GM21737 (cell line): ENCODE measurements around the gene MRAS.

ENCODE experiments used
- ATAC-seq: cut with Tn5 transposase; IDR thresholded peaks from one replicate; pipeline ENCODE4 v1.9.1; 2021; ENCODE audit warnings: mild to moderate bottlenecking, moderate library complexity; ENCODE audit not compliant: unreplicated experiment

Gene MRAS

GRCh38 chr3:138384976-138385375, 36.6 kb downstream of the MRAS start:
- ATAC-seq: no peak

DNA sequence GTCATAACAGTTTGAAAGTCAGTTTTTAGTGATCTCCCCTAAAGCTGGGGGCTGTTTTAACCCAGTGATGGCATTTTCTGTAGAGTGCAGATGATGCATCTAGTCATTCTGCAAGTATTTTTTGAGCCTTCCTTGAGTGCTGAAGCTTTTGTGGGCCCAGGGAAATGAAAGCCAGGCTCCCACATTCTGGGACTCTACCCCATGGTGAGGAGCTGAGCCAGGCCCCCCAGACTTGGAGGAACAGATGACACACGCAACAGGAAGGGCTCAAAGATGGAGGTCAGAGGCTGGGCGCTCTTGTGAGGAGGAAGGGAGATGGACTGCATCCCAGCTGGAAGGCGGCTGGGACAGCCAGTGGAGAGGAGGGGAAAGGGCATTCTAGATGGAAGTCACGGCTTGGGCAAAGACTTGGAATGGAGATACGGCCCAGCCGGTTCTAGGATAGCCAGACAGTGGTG, 40.8 kb downstream of the MRAS start:
- no peak for ATAC-seq

GRCh38 chr3:138389841-138390581, 41.6 kb downstream of the MRAS start:
- no peak for ATAC-seq

GRCh38 chr3:138390582-138390932, 42.2 kb downstream of the MRAS start:
- ATAC-seq: no peak

- no peak for ATAC-seq
Observed at GRCh38 chr3:138394156-138394555, 45.8 kb downstream of the MRAS start.

DNA sequence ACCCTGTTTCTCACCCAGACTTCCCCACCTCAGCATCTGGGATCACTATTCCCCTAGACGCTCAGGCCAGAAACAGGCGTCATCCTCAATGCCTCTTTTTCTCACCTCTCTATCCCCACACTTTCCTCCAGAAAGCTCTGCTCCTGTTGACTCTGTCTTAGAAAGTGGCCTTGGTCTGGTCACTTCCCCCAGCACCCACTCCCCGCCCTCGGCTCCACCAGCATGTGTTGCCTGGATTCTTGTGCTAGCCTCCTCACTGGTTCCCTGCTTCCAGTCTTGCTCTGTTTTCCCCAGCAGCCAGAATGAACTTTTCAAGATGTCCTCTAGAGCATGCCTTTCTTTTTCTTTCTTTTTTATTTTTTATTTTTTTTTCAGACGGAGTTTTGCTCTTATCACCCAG, 46.3 kb downstream of the MRAS start:
- ATAC-seq: no peak

GRCh38 chr3:138395865-138396751, 47.7 kb downstream of the MRAS start:
- no peak for ATAC-seq

DNA sequence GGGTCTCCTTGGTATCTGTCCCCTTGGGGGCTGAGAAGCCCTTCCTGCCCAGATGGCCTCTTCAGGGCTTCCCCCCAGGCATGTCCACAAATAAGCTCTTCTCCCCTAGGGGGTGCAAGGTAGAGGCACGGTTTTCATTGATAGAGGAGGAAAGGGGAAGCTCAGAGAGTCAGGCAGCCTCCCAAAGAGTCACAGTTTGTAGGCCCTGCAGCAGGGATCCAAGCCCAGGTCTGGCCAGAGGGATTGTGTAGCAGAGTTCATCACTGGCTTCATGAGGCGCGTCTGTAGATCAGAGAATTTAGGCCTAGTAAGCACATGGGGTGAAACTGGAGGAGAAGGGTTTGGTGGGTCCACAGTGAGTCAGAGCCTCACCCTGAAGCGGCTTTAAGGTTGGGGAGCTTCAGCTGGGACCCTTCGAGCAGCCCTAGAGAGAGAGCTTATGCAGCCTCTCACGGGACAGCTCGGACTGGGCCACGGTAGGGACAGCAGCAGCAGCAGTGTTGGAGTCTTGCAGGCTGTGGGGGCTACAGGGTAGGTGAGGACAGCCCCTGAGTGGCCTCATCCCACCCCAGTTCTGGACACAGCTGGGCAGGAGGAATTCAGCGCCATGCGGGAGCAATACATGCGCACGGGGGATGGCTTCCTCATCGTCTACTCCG, 48.5 kb downstream of the MRAS start:
- no peak for ATAC-seq

DNA sequence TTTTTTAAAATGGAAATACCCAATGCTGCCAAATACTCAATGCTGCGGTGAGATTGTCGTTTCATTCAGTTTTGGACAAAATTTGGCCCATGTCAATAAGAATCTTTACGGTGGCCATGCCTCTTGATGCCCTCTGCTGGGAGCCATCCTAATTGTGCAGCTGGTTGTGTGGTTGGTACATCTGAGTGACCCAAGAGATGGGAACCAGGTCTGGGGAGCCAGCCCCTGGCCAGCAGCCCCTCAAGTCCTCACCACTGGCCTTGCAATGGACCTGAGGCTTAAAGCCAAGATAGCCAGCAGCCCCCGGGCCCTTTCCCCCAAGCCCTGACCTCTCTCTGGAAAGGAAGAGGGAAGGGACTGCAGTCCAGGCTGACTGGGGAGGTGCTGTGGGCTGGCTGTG, 49.6 kb downstream of the MRAS start:
- no peak for ATAC-seq

DNA sequence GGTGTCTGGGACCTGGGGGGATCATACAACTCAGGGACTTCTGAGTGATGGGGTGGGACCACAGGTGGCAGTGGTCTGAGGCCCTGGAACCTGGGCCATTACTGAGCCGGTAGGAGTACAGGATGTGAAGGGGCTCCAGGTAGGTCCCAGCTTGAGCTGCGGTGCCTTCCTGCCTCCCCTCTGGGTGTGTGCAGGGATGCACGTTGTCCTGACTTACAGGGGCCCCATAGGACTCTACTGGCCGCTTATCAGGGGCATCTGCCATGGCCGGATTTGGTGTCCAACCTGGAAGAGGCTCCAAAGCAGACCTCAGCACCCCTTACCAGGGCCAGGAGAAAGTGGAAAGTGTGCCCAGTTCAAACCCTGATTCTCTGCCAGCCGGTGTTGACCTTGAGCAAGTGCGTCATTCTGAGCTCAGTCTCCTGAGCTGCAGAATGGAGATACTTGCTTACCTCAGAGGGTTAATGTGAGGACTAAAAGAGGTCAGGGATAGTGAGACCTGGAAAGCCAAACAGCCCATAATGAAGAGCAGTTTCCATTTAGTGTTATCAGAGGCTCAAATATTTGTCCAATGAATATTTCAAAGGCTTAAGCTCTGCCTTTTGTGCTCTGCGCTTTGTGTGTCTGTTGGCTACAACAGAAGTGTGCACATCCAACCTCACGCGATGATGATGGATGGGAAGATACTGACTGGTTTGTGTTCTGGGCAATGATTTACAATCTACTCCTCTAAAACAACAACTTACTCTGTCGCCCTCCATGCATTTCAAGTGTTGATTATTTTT, 50.6 kb downstream of the MRAS start:
- no peak for ATAC-seq

DNA sequence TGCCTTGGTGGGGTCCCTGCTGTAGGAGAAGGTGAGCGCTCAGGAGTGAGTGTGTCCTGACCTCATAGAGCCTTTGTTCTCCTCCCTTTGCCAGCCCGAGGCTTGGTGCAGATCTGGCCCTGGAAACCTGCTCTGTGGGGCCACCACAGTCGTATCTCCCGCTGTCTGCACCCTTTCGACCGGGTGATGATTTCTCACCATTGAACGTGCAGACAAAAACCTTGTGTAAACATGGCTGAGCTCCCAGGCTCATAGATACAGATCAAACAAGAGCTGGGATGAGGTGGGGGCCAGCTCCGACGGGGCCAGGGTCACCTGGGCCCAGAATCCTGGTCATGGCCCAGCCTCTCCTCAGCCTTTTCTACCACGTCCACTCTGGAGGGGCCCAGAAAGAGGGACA, 51.4 kb downstream of the MRAS start:
- ATAC-seq: no peak

DNA sequence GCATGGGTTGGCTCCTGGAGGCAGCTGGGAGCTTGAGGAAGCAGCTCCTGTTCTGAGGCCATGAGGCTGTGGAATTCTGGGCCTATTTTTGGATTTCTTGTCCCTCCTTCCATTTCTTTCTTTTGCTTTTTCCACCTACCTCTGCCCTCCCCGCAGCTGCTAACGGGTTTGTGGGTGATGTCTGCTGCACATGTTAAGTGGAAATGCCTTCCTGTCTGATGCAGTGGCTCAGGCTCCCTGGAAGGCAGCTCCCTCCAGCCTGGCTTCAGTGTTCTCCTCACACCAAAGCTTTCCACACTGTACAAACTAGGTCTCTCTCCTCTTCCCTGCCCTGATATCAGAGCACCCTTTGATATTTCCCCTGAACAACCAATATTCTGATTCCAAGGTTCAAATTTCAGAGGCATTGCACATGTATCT, 52.3 kb downstream of the MRAS start:
- ATAC-seq: no peak

DNA sequence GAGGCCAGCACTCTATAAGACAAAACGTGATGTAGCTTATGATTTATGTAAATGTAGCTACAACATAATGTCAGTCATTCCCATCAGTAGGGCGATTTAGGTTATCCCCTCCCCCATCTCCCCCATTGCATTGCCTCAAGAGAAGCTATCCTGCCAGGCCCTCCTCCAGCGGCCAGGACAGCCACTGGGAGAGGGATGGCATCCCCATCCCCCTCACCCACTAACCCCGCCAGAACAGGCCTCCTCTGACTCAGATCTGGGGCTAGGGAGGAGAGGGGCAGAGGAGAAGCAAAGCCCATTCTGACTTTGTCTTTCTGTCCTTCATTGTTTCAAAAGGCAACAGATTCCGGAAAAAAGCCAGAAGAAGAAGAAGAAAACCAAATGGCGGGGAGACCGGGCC, 53.5 kb downstream of the MRAS start:
- ATAC-seq: no peak

- no peak for ATAC-seq
Observed at GRCh38 chr3:138404121-138404520, 55.7 kb downstream of the MRAS start.

DNA sequence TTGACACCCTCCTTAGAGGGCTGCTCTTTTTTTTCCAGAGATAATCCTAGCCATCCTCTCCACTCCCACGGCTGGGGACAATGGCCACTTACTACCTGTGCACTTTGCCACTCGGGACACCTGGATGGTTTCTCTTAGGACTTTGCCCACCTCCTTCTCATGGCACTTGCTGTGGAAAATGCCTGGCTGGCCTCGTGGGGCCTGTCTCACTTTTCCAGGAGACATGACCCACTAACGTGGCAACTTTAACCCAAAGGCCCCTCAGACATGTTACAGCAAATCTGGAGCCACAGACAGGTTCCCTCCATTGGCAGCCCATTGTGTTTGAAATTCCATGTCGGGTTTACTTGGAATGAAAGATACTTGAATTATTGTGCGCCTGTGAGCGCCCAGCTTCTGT, 56.6 kb downstream of the MRAS start:
- ATAC-seq: no peak

- ATAC-seq: no peak
Observed at GRCh38 chr3:138405486-138405885, 57.1 kb downstream of the MRAS start.

- ATAC-seq: no peak
Observed at GRCh38 chr3:138406606-138407005, 58.2 kb downstream of the MRAS start.

GRCh38 chr3:138407236-138407907, 59.0 kb downstream of the MRAS start:
- no peak for ATAC-seq

DNA sequence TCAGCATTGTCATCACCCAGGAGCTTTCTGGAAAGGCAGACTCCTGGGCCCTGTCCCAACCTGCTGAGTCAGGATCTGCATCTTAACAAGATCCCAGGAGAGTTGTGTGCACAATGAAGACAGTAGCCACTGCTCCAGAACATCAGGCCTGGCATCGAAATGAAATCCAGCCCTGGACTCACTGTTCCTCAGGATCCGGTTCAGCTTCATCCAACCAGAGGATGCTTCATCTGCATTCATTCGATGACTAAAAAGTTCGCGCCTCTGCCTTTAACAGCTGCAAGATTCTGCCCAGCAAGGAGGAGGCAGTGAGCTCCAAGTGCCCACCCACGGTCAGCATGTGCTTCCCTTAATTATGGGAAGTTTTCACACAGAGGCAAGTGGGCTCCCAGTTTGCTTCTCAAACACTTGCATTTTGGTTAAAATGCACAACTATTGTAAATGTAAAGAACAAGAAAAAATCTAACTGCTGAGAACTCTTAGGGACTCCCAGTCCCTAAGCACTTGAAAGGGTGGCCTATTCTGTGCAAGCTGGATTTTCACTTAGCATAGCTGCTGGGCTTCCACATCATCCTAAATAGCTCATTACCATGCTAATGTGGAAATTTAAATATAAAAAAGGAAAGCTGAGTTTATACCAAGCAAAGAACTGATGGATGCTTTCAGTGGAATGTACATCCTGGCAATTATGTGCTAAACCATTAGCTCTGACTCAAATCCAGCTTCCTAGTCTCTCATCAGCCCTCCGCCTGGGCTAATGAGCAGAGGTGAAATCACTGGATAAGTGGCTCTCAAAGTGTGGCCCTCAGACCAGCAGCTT, 60.6 kb downstream of the MRAS start:
- no peak for ATAC-seq
